HL-60 (cell line): ENCODE measurements around the gene AGAP3.
A peak's percentile ranks its signal among the peaks of the same experiment; 100 is the strongest.

ENCODE experiments used
- DNase-seq, 2 experiments: peaks; one replicate each; pipeline ENCODE4 v3.0.0-alpha.2; 2010 to 2020; ENCODE audit warnings: low read depth in 1 of 2, low spot score in 1 of 2
- H3K27ac ChIP-seq: fragments of 250-450 bp; sonication (Bioruptor Pico); replicated peaks from 2 replicates; pipeline ENCODE4 v1.5.1; 2020; ENCODE audit warnings: mild to moderate bottlenecking, moderate library complexity
- H3K27me3 ChIP-seq: fragments of 250-450 bp; sonication (Bioruptor Pico); 2 replicates; pipeline ENCODE4 v1.5.1; 2021; ENCODE audit warnings: mild to moderate bottlenecking, moderate library complexity; ENCODE audit not compliant: insufficient read depth, poor library complexity, severe bottlenecking
- H3K4me3 ChIP-seq: replicated peaks from 2 replicates; pipeline ENCODE4 v1.5.1; 2011; ENCODE audit warnings: mild to moderate bottlenecking, control low read depth, low read length; ENCODE audit not compliant: insufficient read depth
- GABPA ChIP-seq: IDR thresholded peaks from 2 replicates; pipeline ENCODE4 v1.6.1; 2012; ENCODE audit warnings: low read depth
- POLR2AphosphoS5 ChIP-seq: IDR thresholded peaks from 2 replicates; pipeline ENCODE4 v1.6.1; 2012; ENCODE audit warnings: low read depth
- SPI1 ChIP-seq: IDR thresholded peaks from 2 replicates; pipeline ENCODE4 v1.6.1; 2012; ENCODE audit warnings: low read depth, mild to moderate bottlenecking, borderline replicate concordance
- TF ChIP-seq, protein P1 (sequence below): IDR thresholded peaks from 2 replicates; pipeline ENCODE4 v1.6.1; 2012; ENCODE audit warnings: low read depth; ENCODE audit not compliant: insufficient replicate concordance
- TF ChIP-seq, protein P2 (sequence below): IDR thresholded peaks from one replicate; pipeline ENCODE4 v1.5.1; 2011; ENCODE audit warnings: low read length, control low read depth, inconsistent platforms; ENCODE audit not compliant: insufficient read depth

AGAP3 gene

DNA sequence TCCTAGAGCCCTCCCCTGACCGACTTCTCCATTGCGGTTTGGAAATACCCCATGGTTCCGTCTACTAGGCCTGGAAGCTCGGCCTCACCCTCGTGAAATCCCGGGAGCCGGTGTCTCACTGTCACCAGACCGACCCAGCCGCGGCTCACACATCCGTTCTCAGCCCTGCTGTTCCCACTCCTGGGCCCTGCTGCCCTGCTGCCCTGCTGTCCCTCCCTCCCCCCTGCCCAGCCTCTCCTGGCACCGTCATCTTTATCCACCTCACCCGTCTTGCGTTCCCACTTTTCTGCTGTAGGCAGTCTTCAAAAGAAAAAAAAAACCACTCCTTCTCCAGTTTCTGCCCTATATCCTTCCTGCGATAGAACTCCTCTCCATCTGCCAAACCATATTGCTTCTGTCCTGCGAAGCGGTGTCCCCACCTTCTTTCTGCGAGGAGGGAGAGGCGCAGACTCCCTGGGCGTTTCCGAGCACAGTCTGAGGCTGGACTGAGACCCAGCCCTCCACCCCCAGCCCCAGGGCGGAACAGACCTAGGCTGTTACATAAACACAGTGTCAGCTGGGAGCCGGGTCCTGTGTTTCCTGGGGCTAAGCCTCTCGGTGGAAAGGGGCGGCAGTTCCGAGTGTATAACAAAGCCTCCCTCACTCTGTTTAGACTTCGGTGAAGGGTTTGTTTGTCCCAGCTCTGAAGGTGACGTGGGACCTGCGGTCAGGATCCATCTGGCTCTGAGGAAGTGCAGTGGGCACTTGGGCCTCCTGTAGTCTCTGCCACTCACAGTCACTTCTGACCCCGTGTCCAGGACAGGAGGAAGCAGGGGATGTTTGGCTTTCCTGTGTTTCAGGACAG, 2.8 kb downstream of the AGAP3 start:
- Histone ChIP-seq H3K27me3 (no peaks in the 10 kb centered on the region), H3K27ac (peak overlapping the region; percentile 77), H3K4me3 (peak overlapping the region; percentile 78)
- TF ChIP-seq SPI1 (peak; percentile 19; the same call in 1 of the 2 replicates), POLR2AphosphoS5 (no peak), GABPA (peak; percentile 70)
- TF ChIP-seq, protein P1, sequence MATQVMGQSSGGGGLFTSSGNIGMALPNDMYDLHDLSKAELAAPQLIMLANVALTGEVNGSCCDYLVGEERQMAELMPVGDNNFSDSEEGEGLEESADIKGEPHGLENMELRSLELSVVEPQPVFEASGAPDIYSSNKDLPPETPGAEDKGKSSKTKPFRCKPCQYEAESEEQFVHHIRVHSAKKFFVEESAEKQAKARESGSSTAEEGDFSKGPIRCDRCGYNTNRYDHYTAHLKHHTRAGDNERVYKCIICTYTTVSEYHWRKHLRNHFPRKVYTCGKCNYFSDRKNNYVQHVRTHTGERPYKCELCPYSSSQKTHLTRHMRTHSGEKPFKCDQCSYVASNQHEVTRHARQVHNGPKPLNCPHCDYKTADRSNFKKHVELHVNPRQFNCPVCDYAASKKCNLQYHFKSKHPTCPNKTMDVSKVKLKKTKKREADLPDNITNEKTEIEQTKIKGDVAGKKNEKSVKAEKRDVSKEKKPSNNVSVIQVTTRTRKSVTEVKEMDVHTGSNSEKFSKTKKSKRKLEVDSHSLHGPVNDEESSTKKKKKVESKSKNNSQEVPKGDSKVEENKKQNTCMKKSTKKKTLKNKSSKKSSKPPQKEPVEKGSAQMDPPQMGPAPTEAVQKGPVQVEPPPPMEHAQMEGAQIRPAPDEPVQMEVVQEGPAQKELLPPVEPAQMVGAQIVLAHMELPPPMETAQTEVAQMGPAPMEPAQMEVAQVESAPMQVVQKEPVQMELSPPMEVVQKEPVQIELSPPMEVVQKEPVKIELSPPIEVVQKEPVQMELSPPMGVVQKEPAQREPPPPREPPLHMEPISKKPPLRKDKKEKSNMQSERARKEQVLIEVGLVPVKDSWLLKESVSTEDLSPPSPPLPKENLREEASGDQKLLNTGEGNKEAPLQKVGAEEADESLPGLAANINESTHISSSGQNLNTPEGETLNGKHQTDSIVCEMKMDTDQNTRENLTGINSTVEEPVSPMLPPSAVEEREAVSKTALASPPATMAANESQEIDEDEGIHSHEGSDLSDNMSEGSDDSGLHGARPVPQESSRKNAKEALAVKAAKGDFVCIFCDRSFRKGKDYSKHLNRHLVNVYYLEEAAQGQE = no peak
- TF ChIP-seq, protein P2, sequence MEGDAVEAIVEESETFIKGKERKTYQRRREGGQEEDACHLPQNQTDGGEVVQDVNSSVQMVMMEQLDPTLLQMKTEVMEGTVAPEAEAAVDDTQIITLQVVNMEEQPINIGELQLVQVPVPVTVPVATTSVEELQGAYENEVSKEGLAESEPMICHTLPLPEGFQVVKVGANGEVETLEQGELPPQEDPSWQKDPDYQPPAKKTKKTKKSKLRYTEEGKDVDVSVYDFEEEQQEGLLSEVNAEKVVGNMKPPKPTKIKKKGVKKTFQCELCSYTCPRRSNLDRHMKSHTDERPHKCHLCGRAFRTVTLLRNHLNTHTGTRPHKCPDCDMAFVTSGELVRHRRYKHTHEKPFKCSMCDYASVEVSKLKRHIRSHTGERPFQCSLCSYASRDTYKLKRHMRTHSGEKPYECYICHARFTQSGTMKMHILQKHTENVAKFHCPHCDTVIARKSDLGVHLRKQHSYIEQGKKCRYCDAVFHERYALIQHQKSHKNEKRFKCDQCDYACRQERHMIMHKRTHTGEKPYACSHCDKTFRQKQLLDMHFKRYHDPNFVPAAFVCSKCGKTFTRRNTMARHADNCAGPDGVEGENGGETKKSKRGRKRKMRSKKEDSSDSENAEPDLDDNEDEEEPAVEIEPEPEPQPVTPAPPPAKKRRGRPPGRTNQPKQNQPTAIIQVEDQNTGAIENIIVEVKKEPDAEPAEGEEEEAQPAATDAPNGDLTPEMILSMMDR = no peak
- DNase-seq = peak; percentile 63 to 71

DNA sequence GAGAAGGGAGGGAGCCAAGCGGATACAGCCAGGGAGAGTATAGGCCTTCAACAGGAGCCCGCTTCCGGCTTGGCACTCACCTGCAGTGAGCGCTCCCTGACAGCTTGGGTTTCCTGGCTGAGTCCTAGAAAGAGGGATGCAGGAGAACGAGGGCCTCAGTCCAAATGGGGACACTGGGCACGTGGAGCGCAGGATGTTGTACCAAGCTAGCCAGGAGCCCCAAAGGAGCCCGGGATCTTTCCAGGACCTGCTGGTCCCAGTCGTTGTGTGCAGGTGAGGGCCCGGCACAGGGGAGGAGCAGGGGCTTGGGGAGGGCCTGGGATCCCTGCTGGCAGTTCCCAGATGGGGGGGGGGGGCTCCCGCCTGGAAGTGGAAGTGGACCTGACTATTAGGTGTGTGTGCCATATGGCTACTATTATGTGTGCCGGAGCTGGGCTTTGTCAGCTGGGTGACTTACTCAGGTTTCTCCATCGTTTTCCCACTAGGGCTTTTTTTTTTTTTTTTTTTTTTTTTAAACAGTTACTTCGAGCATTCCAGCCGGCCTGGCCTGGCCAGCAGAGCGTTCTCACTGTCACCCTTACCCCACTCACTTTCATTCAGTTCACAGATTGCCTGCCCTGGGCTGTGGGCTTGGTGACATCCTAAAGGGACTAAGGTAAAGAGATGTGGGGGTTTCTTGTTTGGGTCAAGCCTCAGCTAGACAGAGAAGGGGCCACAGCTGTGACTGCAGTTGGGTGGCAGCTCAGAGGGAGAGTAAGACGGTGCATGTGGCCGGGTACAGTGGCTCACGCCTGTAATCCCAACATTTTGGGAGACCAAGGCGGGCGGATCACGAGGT, 3.8 kb downstream of the AGAP3 start:
- no peak overlapping the region for H3K4me3 ChIP-seq
- H3K27me3 ChIP-seq = no peaks in the 10 kb centered on the region
- H3K27ac ChIP-seq = no peak overlapping the region
- DNase-seq = no peak
- TF ChIP-seq SPI1 = no peak
- TF ChIP-seq, protein P1 = no peak
- TF ChIP-seq, protein P2 = no peak
- no peak for TF ChIP-seq GABPA
- TF ChIP-seq POLR2AphosphoS5 = no peak

DNA sequence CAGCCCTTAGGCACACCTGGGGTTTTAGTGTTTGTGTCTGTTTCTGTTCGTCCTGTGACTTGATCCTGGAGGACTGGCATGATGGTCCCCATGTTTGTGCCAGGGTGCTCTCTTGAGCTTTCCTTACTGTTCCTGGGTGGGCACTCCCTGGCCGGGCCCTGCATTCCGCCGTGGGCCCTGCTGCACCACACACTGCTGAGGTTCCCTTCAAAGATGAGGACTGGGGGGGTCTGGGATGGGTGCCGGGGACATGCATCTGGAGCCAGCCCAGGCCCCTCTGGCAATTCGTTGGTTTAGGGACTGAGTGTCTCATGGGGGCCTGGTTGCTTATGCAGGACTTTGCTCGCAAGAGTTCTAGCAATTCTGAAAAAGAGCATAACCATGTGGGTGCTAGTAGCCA, 4.7 kb downstream of the AGAP3 start:
- Histone ChIP-seq H3K27me3 (no peaks in the 10 kb centered on the region), H3K27ac (no peak overlapping the region), H3K4me3 (no peak overlapping the region)
- no peak for TF ChIP-seq POLR2AphosphoS5
- no peak for TF ChIP-seq SPI1
- TF ChIP-seq, protein P2 = no peak
- TF ChIP-seq GABPA = no peak
- TF ChIP-seq, protein P1 = no peak
- DNase-seq = no peak
